Ramos (cell line): Measurements from ENCODE around the gene GCM1.
"Not testable (repeated sequence)": the region's sequence is repeated elsewhere in the genome, so short reads cannot be mapped to it uniquely, and the experiment has no call there.

Experiments
- in situ Hi-C: fragments of 300-500 bp; cut with MboI; formaldehyde crosslinking; loops from one replicate; pipeline ENCODE4 v1.14.3; 2022; ENCODE audit warnings: low sequenced_read_pairs; ENCODE audit not compliant: unreplicated experiment

GCM1 gene

GRCh38 chr6:53148684-53149083 is at the start of gene GCM1:
Gene GCM1 (minus strand): TSS chr6:53148841. CDS start chr6:53145632, 3,209 bp downstream.
- in situ Hi-C loops: no loop called here

- in situ Hi-C loops: no loop called here
These were observed 48.9 kb upstream of the GCM1 start for GRCh38 chr6:53197553-53197952.

- in situ Hi-C loops: no loop called here
These were observed 46.4 kb upstream of the GCM1 start for GRCh38 chr6:53195048-53195447.

GRCh38 chr6:53192682-53193188 is 44.1 kb upstream of the GCM1 start:
- in situ Hi-C loops: no loop called here

- in situ Hi-C loops: no loop called here
These were observed 40.9 kb upstream of the GCM1 start for GRCh38 chr6:53189554-53189953.

- in situ Hi-C loops: no loop called here
These were observed 40.2 kb upstream of the GCM1 start for GRCh38 chr6:53188833-53189232.

- in situ Hi-C loops: loop anchor here (5.0 kb wide), 1 partner anchor 107 kb away; no protein-coding TSS in a partner anchor
These were observed 32.0 kb upstream of the GCM1 start for GRCh38 chr6:53180678-53181077.

GRCh38 chr6:53179961-53180651 is 31.5 kb upstream of the GCM1 start:
- in situ Hi-C loops: loop anchor here (5.0 kb wide), 1 partner anchor 107 kb away; no protein-coding TSS in a partner anchor

GRCh38 chr6:53178837-53179432 is 30.3 kb upstream of the GCM1 start:
- in situ Hi-C loops: no loop called here

- in situ Hi-C loops: no loop called here
These were observed 26.4 kb upstream of the GCM1 start for GRCh38 chr6:53175027-53175426.

GRCh38 chr6:53172468-53172803 is 23.8 kb upstream of the GCM1 start:
- in situ Hi-C loops: loop anchor here (5.0 kb wide), 1 partner anchor 265 kb away; no protein-coding TSS in a partner anchor

- in situ Hi-C loops: loop anchor here (5.0 kb wide), 1 partner anchor 265 kb away; no protein-coding TSS in a partner anchor
These were observed 23.2 kb upstream of the GCM1 start for GRCh38 chr6:53171605-53172467.

- in situ Hi-C loops: no loop called here
These were observed 20.1 kb upstream of the GCM1 start for GRCh38 chr6:53168516-53169267.

GRCh38 chr6:53165293-53165692 is 16.7 kb upstream of the GCM1 start:
- in situ Hi-C loops: no loop called here

- in situ Hi-C loops: no loop called here
These were observed 14.0 kb upstream of the GCM1 start for GRCh38 chr6:53162606-53163005.

GRCh38 chr6:53161481-53162009 is 12.9 kb upstream of the GCM1 start:
- in situ Hi-C loops: no loop called here

- in situ Hi-C loops: no loop called here
These were observed 10.9 kb upstream of the GCM1 start for GRCh38 chr6:53159558-53159957.

GRCh38 chr6:53158076-53158475 is 9.4 kb upstream of the GCM1 start:
- in situ Hi-C loops: not testable (repeated sequence)

- in situ Hi-C loops: not testable (repeated sequence)
These were observed 6.6 kb upstream of the GCM1 start for GRCh38 chr6:53155279-53155678.

GRCh38 chr6:53154794-53155193 is 6.2 kb upstream of the GCM1 start:
- in situ Hi-C loops: no loop called here
